IPS-15b (cell line): Measurements from ENCODE around the gene PPCS.

Experiments
- H3K27me3 ChIP-seq: one replicate; pipeline ENCODE4 v1.6.1; 2013; ENCODE audit warnings: low read length; ENCODE audit not compliant: control insufficient read depth, insufficient read depth
- H3K36me3 ChIP-seq: one replicate; pipeline ENCODE4 v1.6.1; 2013; ENCODE audit warnings: low read length; ENCODE audit not compliant: control insufficient read depth, insufficient read depth
- H3K4me1 ChIP-seq: one replicate; pipeline ENCODE4 v1.6.1; 2013; ENCODE audit warnings: mild to moderate bottlenecking, low read length; ENCODE audit not compliant: control insufficient read depth, insufficient read depth
- H3K4me3 ChIP-seq: one replicate; pipeline ENCODE4 v1.5.1; 2013; ENCODE audit warnings: low read depth, low read length
- H3K9ac ChIP-seq: one replicate; pipeline ENCODE4 v1.6.1; 2013; ENCODE audit warnings: low read depth, mild to moderate bottlenecking, low read length
- H3K9me3 ChIP-seq: one replicate; pipeline ENCODE4 v1.6.1; 2013; ENCODE audit warnings: mild to moderate bottlenecking, low read length; ENCODE audit not compliant: control insufficient read depth, insufficient read depth

The PPCS gene

DNA sequence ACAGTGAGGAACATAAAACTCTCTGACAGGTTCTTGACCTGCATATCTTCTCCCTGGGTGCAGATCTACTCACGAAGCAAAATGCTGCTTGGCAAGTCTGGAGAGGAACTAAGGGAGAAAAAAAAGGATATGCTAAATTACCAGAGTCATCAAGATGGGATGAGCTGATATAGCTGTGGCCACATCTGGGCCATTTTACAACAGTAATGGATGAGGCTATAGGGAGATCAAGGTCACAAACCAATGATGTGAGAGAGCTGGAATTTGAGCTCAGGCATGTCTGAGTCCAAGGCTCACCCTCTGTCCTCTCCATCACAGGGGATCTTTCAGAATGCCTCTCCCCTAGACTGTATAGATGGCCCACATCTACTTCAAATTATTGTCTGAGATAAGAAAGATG lies 26.7 kb upstream of the PPCS start:
- Histone ChIP-seq H3K36me3 (no peaks in the 10 kb centered on the region), H3K27me3 (no peaks in the 10 kb centered on the region), H3K4me1 (no peaks in the 10 kb centered on the region), H3K4me3 (no peak overlapping the region), H3K9me3 (no peaks in the 10 kb centered on the region), H3K9ac (no peak overlapping the region)

DNA sequence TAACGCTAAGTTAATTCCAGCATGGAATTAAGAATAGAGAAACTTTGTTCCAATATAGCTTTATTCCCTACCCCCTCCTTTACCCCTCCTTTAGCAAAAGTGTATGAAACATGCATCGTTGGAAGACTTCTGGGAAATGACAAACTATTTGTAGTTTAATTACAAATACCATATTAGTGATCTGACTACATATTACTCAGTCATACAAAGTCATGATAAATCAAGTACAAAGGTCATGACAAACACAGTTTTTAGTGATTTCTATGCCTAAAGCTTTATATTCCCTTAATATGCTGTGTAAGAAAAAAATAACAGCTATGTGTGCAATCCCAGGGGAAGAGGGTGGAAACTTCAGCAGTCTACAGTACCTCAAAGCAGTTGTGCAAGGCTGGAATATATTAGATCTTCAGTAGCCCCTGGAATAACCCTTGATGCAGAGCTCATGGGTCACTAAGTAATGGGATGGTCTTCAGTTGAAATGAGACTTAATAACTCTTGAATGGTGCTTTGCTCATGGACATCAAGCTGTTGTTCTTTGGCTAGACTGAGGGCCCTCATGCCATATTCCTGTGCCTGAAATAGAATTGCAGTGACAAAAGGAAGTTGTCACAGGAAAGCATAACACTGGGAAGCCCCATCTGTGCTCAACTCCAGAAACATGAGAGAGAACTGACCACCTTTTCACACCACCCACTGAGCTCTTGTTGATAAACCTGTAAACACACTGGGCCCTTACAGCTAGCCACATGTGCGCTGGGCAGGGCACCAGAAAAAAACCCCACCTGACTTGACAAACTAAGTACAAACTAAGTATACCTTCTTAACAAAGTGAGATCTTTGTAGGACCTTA lies 25.8 kb upstream of the PPCS start:
- Histone ChIP-seq H3K9ac (no peak overlapping the region), H3K27me3 (no peaks in the 10 kb centered on the region), H3K9me3 (no peaks in the 10 kb centered on the region), H3K36me3 (no peaks in the 10 kb centered on the region), H3K4me1 (no peaks in the 10 kb centered on the region), H3K4me3 (no peak overlapping the region)

DNA sequence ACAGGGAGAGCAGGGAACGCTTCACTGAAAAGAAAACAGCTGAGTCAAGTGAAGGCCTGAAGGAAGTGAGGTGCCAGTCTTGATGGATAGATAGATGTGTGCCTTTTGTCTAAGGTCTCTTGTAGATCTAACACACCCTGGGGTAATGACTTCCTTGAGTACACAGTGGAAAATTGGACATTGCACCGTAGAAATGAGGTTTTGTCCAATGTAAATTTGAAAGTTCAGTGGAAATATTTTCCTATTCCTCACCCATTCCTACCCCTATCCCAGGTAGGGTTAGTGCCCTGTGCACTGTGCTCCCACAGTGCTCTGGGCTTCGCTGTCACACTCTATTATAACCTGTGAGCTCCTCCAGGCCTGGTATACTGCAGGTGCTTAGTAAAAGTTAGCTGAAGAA lies 24.8 kb upstream of the PPCS start:
- H3K36me3 ChIP-seq, result no peaks in the 10 kb centered on the region
- no peak overlapping the region for H3K4me3 ChIP-seq
- no peak overlapping the region for H3K9ac ChIP-seq
- H3K9me3 ChIP-seq, result no peaks in the 10 kb centered on the region
- no peaks in the 10 kb centered on the region for H3K4me1 ChIP-seq
- no peaks in the 10 kb centered on the region for H3K27me3 ChIP-seq

DNA sequence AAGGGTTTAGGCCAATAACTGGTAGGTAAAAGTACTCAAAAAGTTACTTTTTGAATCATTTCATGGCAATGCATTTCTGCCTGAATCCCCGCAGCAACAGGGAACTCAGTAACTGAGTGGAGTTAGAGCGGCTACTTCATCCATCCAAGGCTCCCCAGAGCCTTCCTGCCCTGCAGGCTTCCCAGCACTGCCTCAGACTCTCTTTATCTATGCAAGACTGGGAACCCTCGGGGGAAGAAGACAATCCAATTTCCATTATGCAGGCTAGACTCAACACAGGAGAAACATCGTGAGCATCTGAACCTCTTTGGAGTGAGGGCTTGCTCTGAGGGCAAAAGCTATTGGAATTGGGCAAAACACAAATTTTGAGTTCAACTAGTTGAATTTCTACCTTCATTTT lies 23.6 kb upstream of the PPCS start:
- Histone ChIP-seq H3K36me3 (no peaks in the 10 kb centered on the region), H3K4me1 (no peaks in the 10 kb centered on the region), H3K27me3 (no peaks in the 10 kb centered on the region), H3K9ac (no peak overlapping the region), H3K9me3 (no peaks in the 10 kb centered on the region), H3K4me3 (no peak overlapping the region)

DNA sequence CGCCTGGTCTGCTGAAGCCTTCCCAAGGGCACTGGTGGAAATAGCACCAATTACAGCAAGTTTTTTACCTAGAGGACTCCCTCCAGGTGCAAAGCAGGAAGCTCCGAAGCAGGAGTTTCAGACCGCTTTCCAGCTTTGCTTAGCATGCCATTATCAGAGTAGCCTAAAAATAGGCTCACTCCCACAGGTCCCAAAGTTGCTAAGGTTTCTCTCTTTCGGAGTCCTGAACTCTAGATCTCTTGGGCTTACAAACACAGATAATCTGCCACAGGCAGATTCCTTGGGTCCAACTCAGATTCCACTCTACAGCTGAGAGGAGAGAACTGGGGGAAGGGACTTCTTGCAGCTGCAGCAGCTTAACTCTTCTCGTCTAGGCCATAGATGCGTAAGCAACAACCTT lies 23.0 kb upstream of the PPCS start:
- Histone ChIP-seq H3K4me3 (no peak overlapping the region), H3K9ac (no peak overlapping the region), H3K4me1 (no peaks in the 10 kb centered on the region), H3K9me3 (no peaks in the 10 kb centered on the region), H3K27me3 (no peaks in the 10 kb centered on the region), H3K36me3 (no peaks in the 10 kb centered on the region)

DNA sequence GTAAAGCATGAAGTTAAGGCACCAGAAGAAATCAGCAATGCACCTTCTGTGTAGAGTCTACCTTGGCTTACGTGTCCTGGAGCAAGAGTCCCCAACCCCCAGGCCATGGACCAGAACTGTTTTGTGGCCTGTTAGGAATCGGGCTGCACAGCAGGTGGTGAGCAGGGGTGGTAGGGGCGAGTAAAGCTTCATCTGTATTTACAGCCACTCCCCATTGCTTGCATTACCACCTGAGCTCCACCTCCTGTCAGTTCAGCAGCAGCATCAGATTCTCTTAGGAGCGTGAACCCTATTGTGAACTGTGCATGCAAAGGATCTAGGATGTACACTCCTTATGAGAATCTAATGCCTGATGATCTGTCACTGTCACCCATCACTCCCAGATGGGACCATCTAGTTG lies 22.0 kb upstream of the PPCS start:
- Histone ChIP-seq H3K36me3 (no peaks in the 10 kb centered on the region), H3K4me1 (no peaks in the 10 kb centered on the region), H3K4me3 (no peak overlapping the region), H3K9me3 (no peaks in the 10 kb centered on the region), H3K27me3 (no peaks in the 10 kb centered on the region), H3K9ac (no peak overlapping the region)

DNA sequence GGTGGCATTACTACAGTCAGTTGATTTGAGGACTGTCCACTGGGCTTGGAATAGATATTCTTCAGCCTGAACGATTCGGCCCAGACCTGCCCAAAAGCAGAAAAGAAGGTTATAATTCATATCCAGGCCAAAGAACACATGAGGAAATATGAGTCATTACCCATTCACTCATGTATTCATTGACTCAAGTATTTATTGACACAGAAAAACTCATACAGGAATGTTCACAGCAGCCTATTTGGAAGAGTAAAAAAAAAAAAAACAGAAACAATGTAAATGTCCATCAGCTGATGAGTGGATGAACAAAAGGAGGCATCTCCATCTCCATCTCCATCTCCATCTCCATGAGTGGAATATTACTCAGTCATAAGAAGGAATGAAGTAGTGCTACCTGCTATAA lies 16.4 kb upstream of the PPCS start:
- H3K27me3 ChIP-seq, result no peaks in the 10 kb centered on the region
- H3K9ac ChIP-seq, result no peak overlapping the region
- no peak overlapping the region for H3K4me3 ChIP-seq
- no peaks in the 10 kb centered on the region for H3K9me3 ChIP-seq
- no peaks in the 10 kb centered on the region for H3K36me3 ChIP-seq
- no peaks in the 10 kb centered on the region for H3K4me1 ChIP-seq

DNA sequence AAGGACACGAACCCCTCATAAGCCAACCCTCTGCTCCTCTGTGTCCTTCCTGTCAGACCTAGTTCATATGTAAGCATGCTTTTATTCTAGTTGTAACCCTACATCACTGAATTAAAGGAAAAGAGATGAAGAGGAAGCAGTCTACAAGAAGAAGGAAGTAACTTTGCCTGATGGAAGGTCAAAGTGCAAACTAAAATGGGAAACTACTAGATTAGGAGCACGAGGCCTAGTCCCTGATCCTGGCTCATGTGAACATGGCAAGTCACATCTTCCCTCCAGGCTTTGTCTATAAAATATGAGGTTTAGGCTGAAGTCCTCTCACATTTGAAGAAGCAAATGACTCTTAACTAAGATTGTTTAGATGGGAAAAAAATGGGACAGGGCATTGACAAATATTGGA lies 13.7 kb upstream of the PPCS start:
- H3K36me3 ChIP-seq, result no peaks in the 10 kb centered on the region
- no peak overlapping the region for H3K9ac ChIP-seq
- H3K27me3 ChIP-seq, result no peaks in the 10 kb centered on the region
- H3K9me3 ChIP-seq, result no peaks in the 10 kb centered on the region
- H3K4me3 ChIP-seq, result no peak overlapping the region
- H3K4me1 ChIP-seq, result no peaks in the 10 kb centered on the region

DNA sequence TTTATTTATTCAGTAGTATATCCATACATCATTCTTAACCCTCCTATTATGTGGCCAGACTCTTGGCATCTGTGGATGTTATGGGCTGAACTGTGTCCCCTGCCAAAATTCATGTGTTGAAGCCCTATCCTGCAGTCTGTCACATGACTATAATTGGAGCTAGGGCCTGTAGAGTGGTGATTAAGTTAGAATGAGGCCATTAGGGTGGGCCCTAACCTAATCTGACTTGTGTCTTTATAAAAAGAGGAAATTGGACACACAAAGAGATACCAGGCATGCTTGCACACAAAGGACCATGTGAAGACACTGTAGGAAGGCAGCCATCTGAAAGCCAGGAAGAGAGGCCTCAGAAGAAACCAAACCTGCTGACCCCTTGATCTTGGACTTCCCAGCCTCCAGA lies 7.1 kb upstream of the PPCS start:
- Histone ChIP-seq H3K9ac (no peak overlapping the region), H3K27me3 (no peaks in the 10 kb centered on the region), H3K4me3 (no peak overlapping the region), H3K4me1 (no peaks in the 10 kb centered on the region), H3K9me3 (no peaks in the 10 kb centered on the region), H3K36me3 (no peaks in the 10 kb centered on the region)

DNA sequence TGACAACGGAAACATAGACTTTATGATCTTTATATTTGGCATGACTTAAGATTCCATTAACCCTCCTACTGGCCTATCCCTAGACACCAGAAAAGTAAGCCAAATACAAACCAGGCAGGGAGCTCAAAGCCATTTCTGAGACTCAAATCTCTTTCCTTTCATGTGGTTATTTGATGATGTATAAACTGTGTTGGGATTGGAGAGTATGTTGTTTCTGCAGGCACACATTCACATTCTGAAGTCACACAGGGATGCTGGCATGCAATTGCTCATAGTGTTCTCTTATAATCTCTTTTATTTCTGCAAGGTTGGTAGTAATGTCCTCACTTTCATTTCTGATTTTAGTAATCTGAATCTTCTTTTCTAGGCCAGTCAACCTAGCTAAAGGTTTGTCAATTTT lies 6.3 kb upstream of the PPCS start:
- Histone ChIP-seq H3K4me1 (no peaks in the 10 kb centered on the region), H3K9ac (no peak overlapping the region), H3K27me3 (no peaks in the 10 kb centered on the region), H3K36me3 (no peaks in the 10 kb centered on the region), H3K4me3 (no peak overlapping the region), H3K9me3 (no peaks in the 10 kb centered on the region)

DNA sequence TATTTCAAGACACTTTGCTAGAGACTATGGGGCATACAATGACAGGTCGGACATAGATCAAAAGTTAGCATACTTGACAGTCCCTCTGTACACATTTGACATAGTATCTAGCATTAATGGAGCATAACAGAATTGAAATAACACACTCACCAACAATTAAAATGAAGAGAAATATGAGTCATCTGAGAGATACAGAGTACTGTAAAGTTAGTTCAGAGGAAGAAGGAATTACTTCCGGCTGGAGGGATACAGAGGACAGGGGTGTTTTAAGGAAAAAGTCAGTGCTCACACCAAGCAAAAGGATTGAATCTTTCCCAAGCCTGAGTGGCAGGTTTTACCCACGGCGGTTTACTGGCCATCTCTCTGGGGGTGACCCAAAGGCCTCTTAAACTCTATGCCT lies 3.0 kb upstream of the PPCS start:
- Histone ChIP-seq H3K9ac (no peak overlapping the region), H3K36me3 (no peaks in the 10 kb centered on the region), H3K4me3 (no peak overlapping the region), H3K4me1 (peaks cover 4% of the 10 kb centered on the region), H3K27me3 (no peaks in the 10 kb centered on the region), H3K9me3 (no peaks in the 10 kb centered on the region)

DNA sequence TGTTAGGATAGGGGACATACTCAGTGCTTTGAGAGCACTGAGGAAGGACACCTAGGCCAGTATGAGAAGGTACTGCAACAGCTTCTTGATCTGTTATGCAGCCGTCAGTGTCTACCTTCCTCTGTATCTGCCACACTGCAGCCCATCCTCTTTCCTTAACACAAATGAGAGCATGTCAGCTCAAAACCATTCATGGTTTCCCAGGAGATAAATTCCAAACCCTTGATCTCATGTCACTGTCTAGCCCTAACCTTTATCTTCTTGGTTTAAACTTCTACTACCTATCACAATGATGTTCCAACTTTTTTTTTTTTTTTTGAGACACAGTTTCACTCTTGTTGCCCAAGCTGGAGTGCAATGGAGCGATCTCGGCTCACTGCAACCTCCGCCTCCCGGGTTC lies 1.9 kb upstream of the PPCS start:
- Histone ChIP-seq H3K36me3 (no peaks in the 10 kb centered on the region), H3K27me3 (no peaks in the 10 kb centered on the region), H3K9ac (no peak overlapping the region), H3K4me1 (peaks cover 4% of the 10 kb centered on the region), H3K9me3 (no peaks in the 10 kb centered on the region), H3K4me3 (no peak overlapping the region)
